Neutrophil (primary cell): ENCODE results near the gene RABGGTB.
"Not testable (repeated sequence)": the region's sequence is repeated elsewhere in the genome, so short reads cannot be mapped to it uniquely, and the experiment has no call there.

ENCODE experiments used
- H3K27ac ChIP-seq: fragments of 200-600 bp; sonication (generic); 2 replicates; pipeline ENCODE4 v1.5.1; 2016; ENCODE audit warnings: mild to moderate bottlenecking, moderate library complexity
- H3K27me3 ChIP-seq: fragments of 200-600 bp; sonication (generic); 2 replicates; pipeline ENCODE4 v1.6.0; 2016; ENCODE audit warnings: mild to moderate bottlenecking
- H3K36me3 ChIP-seq: fragments of 200-600 bp; sonication (generic); 2 replicates; pipeline ENCODE4 v1.5.1; 2017
- H3K4me1 ChIP-seq, 2 experiments: fragments of 200-600 bp in 1 of 2; sonication (generic) in 1 of 2; 1 replicate in 1 of 2; 2 replicates in 1 of 2; pipeline versions ENCODE4 v1.5.1 to v1.6.1; 2013 to 2016; ENCODE audit warnings: low read depth in 1 of 2, low read length in 1 of 2, mild to moderate bottlenecking in 1 of 2, moderate library complexity in 1 of 2; ENCODE audit not compliant: control insufficient read depth in 1 of 2, insufficient read depth in 1 of 2
- H3K4me3 ChIP-seq, 2 experiments: fragments of 200-600 bp in 1 of 2; sonication (generic) in 1 of 2; 1 replicate in 1 of 2; 2 replicates in 1 of 2; pipeline ENCODE4 v1.5.1; 2013 to 2016; ENCODE audit warnings: low read depth in 1 of 2, low read length in 1 of 2, mild to moderate bottlenecking in 1 of 2, moderate library complexity in 1 of 2
- H3K9me3 ChIP-seq: fragments of 200-600 bp; sonication (generic); 2 replicates; pipeline ENCODE4 v1.5.1; 2016
- TF ChIP-seq, protein P1 (sequence below): fragments of 200-600 bp; sonication (generic); IDR thresholded peaks from 2 replicates; pipeline ENCODE4 v1.5.1; 2016; ENCODE audit warnings: antibody characterized with exemption

The RABGGTB gene

DNA sequence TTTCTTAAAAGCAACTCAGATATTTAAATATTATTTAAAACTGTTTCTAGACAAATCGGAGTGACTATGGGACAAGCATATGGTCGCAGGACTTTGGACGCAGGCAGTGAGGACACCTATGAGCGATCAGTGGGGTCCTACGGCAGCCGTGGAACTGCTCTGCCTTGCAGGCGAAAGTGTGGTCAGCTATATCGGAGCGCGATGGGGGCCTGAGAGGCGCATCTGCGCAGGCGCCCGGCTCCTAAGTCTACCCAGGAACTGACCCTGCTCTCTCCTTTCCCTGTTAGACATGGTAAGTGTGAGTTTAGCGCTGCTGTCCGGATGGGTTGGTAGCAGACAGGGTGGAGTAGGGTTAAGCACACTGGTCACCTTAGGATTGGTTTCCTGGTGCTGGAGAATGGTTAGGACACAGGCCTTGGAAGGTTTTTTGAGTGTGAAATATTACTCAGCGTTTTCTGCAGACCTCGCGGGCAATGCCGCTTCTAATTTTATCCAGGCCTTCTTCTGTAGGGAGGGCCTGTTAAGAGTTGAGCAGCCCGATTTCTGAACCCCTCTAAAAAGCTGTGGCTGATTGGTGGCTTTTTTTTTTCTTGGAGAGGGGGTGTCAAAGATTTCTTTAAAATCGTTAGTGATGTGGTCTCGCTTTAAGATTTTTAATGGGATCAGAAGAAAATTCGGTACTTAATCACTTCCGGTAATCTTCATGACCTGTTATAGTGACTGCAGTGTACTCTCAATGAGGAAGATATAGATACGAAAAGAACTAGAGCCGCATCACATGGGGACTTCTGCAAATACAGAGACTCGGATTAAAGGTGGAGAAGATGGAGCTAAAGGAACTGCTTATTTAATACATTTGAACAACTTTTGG lies at the start of gene RABGGTB:
TSS of gene RABGGTB (plus strand) at position 274 of the 871 bp plus-strand sequence. CDS start at position 290, 16 bp downstream.
- Histone ChIP-seq H3K36me3 (peaks cover 20% of the 10 kb centered on the region), H3K4me1 (peaks cover 40 to 41% of the 10 kb centered on the region in 2 experiments), H3K9me3 (no peaks in the 10 kb centered on the region), H3K27ac (peak within 1 kb of the TSS; percentile 87), H3K27me3 (no peaks in the 10 kb centered on the region), H3K4me3 (peak within 1 kb of the TSS; percentile 74 to 76)
- TF ChIP-seq, protein P1, sequence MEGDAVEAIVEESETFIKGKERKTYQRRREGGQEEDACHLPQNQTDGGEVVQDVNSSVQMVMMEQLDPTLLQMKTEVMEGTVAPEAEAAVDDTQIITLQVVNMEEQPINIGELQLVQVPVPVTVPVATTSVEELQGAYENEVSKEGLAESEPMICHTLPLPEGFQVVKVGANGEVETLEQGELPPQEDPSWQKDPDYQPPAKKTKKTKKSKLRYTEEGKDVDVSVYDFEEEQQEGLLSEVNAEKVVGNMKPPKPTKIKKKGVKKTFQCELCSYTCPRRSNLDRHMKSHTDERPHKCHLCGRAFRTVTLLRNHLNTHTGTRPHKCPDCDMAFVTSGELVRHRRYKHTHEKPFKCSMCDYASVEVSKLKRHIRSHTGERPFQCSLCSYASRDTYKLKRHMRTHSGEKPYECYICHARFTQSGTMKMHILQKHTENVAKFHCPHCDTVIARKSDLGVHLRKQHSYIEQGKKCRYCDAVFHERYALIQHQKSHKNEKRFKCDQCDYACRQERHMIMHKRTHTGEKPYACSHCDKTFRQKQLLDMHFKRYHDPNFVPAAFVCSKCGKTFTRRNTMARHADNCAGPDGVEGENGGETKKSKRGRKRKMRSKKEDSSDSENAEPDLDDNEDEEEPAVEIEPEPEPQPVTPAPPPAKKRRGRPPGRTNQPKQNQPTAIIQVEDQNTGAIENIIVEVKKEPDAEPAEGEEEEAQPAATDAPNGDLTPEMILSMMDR = peak; percentile 15

DNA sequence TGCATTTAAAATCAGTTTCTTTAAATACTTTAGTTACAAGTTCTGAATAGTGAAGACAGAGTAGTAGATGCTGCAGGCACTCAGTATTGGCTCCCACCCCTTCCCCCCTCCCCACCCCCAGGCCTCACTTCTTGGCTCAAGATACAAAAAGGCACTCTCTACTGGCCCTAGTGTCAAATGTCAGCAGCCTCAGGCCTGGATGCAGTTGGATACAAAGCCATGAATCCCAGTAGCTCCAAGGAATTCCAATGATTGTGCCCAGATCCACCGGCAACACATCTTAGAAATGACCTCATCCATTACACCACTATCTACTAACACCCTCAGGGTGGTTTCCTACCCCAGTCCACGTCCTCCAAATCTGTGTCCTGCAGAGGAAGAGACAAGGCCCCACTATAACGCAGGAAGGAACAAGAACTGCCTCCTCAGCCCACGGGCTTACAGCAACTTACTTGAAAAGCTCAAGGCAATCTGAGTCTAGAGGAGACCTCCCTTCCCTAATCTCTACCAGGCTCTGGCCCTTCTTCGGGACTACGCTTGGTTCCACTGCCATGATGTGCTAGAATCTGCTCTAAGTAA lies 43.9 kb upstream of the RABGGTB start:
- Histone ChIP-seq H3K27ac (no peak overlapping the region), H3K36me3 (peaks cover 51% of the 10 kb centered on the region), H3K4me3 (no peak overlapping the region), H3K27me3 (no peaks in the 10 kb centered on the region), H3K4me1 (peaks cover 14 to 18% of the 10 kb centered on the region in 2 experiments), H3K9me3 (no peaks in the 10 kb centered on the region)
- TF ChIP-seq, protein P1 = no peak

GRCh38 chr1:75745276-75745675 lies 40.8 kb upstream of the RABGGTB start:
- H3K36me3 ChIP-seq = peaks cover 24% of the 10 kb centered on the region
- H3K9me3 ChIP-seq = no peaks in the 10 kb centered on the region
- no peaks in the 10 kb centered on the region for H3K27me3 ChIP-seq
- H3K4me3 ChIP-seq = no peak overlapping the region
- H3K27ac ChIP-seq = peak overlapping the region; percentile 46
- H3K4me1 ChIP-seq = peaks cover 14 to 18% of the 10 kb centered on the region in 2 experiments
- TF ChIP-seq, protein P1 = no peak

GRCh38 chr1:75757210-75757609 lies 28.8 kb upstream of the RABGGTB start:
- H3K27me3 ChIP-seq, H3K9me3 ChIP-seq, H3K4me3 ChIP-seq, H3K27ac ChIP-seq, H3K4me1 ChIP-seq: not testable (repeated sequence)
- H3K36me3 ChIP-seq = peaks cover 17% of the 10 kb centered on the region

DNA sequence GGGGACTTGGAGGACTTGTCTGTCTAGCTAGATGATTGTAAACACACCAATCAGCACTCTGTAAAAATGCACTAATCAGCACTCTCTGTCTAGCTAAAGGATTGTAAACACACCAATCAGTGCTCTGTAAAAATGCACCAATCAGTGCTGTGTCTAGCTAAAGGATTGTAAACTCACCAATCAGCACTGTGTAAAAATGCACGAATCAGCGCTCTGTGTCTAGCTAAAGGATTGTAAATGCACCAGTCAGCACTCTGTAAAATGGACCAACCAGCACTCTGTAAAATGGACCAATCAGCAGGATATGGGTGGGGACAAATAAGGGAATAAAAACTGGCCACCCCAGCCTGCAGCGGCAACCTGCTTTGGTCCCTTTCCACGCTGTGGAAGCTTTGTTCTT lies 27.5 kb upstream of the RABGGTB start:
- not testable (repeated sequence) for H3K4me1 ChIP-seq, H3K9me3 ChIP-seq, H3K27ac ChIP-seq, H3K27me3 ChIP-seq, H3K4me3 ChIP-seq
- peaks cover 17% of the 10 kb centered on the region for H3K36me3 ChIP-seq

GRCh38 chr1:75764057-75764655 lies 21.9 kb upstream of the RABGGTB start:
- TF ChIP-seq, protein P1 = no peak
- Histone ChIP-seq H3K27ac (no peak overlapping the region), H3K9me3 (no peaks in the 10 kb centered on the region), H3K4me3 (no peak overlapping the region), H3K4me1 (no peaks in the 10 kb centered on the region), H3K36me3 (no peaks in the 10 kb centered on the region), H3K27me3 (no peaks in the 10 kb centered on the region)
